Amniotic epithelial cell (primary cell): ENCODE data around the gene PSMB8.

Experiments
- DNase-seq: peaks from one replicate; pipeline ENCODE4 v3.0.0-alpha.2; 2010; ENCODE audit warnings: low read depth

The PSMB8 gene

DNA sequence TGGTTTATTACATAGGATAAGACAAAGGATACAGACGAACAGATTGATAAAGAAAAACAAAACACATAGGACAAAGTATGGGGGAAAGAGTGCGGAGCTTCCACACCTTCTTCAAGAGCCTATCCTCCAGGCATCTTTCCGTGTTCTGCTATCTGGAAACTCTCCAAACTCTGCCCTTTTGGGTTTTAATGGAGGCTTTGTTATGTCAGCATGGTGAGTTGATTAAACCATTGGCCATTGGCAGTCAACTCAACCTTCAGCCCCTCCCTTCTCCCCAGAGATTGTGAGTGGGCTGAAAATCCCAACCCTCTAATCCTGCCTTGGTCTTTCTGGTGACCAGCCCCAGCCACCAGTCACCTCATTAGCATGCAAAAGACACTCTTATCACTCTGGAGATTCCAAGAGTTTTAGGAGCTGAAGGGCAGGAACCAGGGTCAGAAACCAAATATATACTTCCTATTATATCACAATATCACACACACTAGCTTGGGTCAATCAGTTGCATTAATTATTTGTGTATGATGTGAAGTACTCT is 50.9 kb downstream of the PSMB8 start:
- no peak for DNase-seq
